ENCODE data around the gene MPV17.

The MPV17 gene

DNA sequence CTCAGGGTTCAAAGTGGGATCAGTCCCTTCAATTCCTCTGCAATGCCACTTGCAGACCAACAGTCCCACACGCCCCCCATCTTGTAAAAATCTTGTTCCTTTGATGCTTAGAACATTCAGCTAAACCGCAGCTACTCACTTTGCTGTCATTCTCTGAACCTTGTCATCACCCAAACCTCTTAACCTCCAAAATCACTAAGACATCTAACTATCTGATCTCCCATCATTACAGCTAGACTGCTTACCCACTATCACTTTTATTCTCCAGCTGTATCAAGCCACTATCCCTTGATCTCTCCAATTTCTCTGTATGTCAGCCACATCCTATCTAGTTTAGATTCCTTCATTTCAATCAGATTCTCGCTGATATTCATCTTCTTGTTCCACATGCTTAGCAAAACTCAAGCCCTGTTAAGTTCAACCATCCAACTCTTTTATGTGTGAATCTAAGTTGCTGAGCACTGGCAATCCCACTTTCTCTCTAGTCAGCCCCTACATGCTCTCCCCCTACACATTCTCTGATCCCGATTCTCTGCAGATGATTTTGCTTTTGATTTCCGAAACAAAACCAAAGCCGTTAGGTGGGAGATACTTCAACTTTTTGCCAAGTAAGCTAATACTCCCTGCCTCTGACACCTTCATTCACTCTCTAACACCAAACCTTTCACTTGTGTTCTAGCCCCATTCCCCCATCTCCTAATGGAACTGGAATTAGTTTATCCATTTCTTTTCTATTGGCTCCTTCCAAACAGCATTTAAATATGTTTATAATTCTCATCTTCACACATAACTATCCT lies 29.1 kb upstream of the MPV17 start:
- TF ChIP-seq, protein P1, sequence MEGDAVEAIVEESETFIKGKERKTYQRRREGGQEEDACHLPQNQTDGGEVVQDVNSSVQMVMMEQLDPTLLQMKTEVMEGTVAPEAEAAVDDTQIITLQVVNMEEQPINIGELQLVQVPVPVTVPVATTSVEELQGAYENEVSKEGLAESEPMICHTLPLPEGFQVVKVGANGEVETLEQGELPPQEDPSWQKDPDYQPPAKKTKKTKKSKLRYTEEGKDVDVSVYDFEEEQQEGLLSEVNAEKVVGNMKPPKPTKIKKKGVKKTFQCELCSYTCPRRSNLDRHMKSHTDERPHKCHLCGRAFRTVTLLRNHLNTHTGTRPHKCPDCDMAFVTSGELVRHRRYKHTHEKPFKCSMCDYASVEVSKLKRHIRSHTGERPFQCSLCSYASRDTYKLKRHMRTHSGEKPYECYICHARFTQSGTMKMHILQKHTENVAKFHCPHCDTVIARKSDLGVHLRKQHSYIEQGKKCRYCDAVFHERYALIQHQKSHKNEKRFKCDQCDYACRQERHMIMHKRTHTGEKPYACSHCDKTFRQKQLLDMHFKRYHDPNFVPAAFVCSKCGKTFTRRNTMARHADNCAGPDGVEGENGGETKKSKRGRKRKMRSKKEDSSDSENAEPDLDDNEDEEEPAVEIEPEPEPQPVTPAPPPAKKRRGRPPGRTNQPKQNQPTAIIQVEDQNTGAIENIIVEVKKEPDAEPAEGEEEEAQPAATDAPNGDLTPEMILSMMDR (IDR thresholded peaks at IDR 0.05; ENCODE audit: control insufficient read depth, insufficient read depth, low read depth, low read length, missing control alignments), result no peak
- no peak for DNase-seq (ENCODE audit: low read depth)
- no peak overlapping the region for H3K4me3 ChIP-seq (ENCODE audit: control insufficient read depth, low read depth, low read length)

DNA sequence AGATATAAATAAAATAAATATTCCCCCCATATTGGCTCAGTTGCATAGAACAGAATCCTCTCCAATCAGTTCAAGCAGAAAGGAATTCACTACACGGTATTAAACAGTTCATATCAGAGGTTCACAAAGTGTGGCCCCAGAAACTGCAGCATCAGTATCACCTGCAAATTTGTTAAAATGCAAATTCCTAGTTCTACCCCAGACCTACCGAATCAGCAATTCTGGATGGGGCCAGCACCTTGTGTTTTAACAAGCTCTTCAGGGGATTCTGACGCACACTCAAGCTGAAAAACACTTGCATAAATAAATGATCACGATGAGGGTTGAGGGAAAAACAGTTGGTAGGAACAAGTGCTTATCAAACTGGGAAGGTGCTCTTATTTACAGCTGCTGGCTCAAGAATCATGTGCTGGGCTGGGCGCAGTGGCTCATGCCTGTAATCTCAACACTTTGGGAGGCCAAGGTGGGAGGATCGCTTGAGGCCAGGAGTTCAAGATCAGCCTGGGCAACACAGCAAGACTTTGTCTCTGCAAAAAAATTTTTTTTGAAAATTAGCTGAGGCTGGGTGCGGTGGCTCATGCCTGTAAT lies 27.3 kb upstream of the MPV17 start:
- no peak overlapping the region for H3K4me3 ChIP-seq (ENCODE audit: control insufficient read depth, low read depth, low read length)
- DNase-seq (ENCODE audit: low read depth), result no peak
- TF ChIP-seq, protein P1 (IDR thresholded peaks at IDR 0.05; ENCODE audit: control insufficient read depth, insufficient read depth, low read depth, low read length, missing control alignments), result no peak

DNA sequence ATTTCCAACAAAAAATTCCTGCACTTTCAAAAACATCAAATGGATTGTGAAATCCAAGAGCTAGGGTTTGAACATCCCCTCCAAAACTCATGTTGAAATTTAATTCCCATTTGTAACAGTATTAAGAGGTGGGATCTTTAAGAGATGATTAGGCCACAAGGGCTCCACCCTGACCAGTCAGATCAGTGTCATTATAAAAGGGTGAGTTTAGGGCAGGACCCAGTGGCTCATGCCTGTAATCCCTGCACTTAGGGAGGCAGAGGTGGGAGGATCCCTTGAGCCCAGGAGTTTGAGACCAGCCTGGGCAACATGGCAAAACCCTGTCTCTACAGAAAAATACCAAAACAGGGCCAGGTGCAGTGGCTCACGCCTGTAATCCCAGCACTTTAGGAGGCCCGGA lies 24.7 kb upstream of the MPV17 start:
- TF ChIP-seq, protein P1 (IDR thresholded peaks at IDR 0.05; ENCODE audit: control insufficient read depth, insufficient read depth, low read depth, low read length, missing control alignments), result no peak

DNA sequence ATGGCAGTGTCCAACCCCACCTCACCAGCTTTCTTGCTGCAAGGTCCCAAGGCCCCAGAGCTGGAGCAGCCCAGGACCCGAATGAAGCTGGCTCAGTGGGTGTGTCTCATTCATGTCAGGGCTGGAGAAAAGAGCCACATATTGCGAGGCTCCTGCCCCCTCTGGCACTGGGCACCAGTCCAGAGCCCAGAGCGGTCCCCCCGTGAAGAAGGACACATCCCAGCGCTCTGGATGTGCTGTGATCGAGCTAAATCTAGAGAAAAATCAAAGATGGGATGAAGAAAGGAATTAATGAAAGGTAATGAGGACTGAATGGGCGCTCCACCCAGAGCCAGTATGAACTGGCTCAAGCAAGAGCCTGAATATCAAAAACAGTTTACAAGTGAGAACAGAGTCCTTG lies 13.3 kb upstream of the MPV17 start:
- no peak overlapping the region for H3K4me3 ChIP-seq (ENCODE audit: control insufficient read depth, low read depth, low read length)
- DNase-seq (ENCODE audit: low read depth), result no peak
- TF ChIP-seq, protein P1 (IDR thresholded peaks at IDR 0.05; ENCODE audit: control insufficient read depth, insufficient read depth, low read depth, low read length, missing control alignments), result no peak

More for the DNA sequence above, 24.7 kb upstream of the MPV17 start:
- DNase-seq (ENCODE audit: low read depth), result no peak
- no peak overlapping the region for H3K4me3 ChIP-seq (ENCODE audit: control insufficient read depth, low read depth, low read length)

DNA sequence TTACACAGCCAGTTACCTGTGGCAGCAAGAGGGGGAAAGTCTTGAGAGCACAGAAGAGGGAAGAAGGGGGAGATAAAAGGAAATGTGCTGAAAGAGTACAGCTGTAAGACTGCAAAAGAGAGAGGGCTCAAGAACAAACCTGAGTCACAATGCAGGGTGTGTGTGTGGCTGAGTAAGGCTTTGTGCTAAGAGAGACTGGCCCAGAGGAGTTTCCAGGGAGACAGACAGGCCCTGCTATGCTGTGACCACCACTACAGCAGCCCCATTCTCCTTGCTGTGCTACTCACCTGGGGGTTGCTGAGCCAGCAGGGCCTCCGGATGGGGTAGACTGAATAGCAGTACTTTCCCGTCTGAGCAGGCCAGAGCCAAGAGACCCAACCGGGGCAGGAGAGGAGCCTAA lies 12.4 kb upstream of the MPV17 start:
- no peak for DNase-seq (ENCODE audit: low read depth)

DNA sequence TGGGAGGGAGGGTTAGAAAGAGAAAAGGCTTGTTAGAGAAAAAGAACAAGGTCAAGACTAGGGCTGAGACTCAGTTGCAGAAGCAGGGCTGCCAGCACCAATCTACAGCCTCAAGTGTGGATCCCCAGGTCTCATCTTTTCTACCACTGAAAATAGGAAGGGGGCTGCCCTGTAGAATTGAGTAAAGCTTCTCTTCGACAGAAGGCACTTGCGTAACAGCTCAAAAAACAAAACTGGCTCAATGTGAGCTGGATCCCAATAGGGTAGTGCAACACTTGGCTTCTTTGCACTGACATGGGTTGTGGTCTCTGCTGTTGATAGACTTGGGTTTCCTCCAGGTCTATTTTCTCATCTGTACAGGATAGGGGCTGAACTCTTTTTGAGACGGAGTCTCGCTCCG lies 1.8 kb upstream of the MPV17 start:
- no peak for DNase-seq (ENCODE audit: low read depth)
- TF ChIP-seq, protein P1 (IDR thresholded peaks at IDR 0.05; ENCODE audit: control insufficient read depth, insufficient read depth, low read depth, low read length, missing control alignments), result no peak
- no peak overlapping the region for H3K4me3 ChIP-seq (ENCODE audit: control insufficient read depth, low read depth, low read length)

More for the DNA sequence above, 12.4 kb upstream of the MPV17 start:
- H3K4me3 ChIP-seq (ENCODE audit: control insufficient read depth, low read depth, low read length), result no peak overlapping the region
- TF ChIP-seq, protein P1 (IDR thresholded peaks at IDR 0.05; ENCODE audit: control insufficient read depth, insufficient read depth, low read depth, low read length, missing control alignments), result no peak

All from AG09309 (cell line).